ENCODE measurements around the gene SLC8A1.

SLC8A1 gene

DNA sequence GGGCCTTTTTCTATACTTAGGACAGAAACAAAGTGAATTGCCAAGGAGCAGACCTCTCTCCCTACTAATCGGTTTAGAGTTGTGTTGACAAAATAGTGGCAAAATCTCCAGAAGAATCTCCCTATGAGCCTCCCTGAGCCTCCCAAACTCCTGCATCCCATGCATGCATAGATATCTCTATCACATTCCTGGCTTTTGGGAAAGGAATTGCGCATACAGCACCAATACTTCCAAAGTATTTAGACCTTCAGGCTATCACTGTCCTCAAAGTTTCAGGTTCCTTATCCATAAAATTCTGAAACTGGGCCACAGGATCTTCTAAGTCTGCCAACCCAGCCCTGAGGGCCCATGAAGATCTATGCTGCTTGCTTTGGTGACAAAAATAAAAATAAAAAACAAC lies 152.1 kb downstream of the SLC8A1 start:
- DNase-seq = no peak

GRCh38 chr2:40299173-40299572 lies 152.7 kb downstream of the SLC8A1 start:
- DNase-seq = no peak

DNA sequence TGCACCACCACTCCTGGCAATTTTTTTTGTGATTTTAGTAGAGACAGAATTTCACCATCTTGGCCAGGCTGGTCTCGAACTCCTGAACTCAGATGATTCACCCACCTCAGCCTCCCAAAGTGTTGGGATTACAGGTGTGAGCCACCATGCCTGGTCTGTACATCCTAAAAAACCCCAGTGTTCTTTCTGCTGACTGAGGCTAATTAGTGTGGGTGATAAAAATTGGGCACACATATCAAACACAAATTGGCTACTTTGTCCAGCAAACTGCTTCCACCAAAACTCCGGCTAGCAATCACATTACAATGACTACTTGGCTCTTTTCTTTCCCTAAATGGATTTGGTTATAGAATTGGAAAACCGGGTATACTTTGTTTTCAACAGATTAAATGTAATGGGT lies 153.9 kb downstream of the SLC8A1 start:
- no peak for DNase-seq

GRCh38 chr2:40292291-40292690 lies 159.6 kb downstream of the SLC8A1 start:
- no peak for DNase-seq

GRCh38 chr2:40289771-40290404 lies 162.0 kb downstream of the SLC8A1 start:
- no peak for DNase-seq

DNA sequence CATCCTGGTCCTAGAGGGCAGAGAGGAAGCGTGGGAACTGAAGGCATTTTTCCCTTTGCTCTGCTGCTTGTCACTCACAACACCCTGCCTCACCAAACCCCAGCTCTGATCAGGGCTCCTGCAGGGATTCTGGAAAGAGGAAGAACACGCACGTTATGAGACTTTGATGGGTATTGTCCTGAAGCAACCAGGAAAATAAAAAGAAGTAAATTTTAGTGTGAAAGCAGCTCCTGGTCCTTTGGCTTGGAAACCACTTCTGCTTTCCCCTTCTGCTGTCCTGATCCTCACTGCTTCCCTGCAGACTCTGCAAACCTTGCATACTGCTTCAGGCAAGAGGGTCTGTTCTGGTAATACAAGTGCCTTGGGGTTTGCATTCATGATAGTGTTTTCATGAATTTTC lies 164.1 kb downstream of the SLC8A1 start:
- no peak for DNase-seq

DNA sequence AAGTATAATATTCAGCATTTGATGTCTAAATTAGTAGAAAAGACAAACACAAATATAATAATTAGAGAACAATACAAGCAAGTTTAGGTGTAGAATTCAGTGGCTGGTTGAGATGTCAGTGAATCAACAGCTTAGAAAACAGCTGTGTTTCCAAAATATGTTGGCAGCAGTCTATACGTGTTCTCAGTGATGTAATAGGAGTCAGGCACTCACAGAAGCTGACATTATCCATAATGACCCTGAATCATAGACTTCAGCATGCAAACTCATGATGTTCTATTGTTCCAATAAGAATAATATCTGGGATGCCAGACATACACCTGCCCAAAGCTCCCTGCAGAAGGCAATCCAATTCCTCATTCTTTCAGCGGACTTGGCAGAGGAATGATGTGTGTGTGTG lies 164.7 kb downstream of the SLC8A1 start:
- DNase-seq = no peak

GRCh38 chr2:40286721-40287120 lies 165.2 kb downstream of the SLC8A1 start:
- DNase-seq = no peak

DNA sequence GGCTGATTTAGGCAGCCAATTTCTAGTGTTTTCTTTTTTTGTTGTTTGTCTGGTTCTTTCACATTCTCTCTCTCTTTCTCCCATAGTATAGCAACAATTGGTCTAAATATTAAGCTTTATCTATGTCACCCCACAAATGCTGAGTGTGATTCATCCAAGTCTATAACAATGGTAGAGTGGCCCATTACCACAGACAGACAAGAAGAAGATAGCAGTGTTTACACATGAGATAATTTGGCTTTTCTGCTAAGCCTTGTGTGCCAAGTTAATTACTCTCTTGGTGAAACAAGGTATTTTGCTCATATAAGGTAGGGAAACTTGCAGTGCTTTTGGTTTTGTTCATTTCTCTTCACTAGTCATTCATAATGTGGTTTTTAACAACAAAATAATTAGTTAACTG lies 166.5 kb downstream of the SLC8A1 start:
- no peak for DNase-seq

DNA sequence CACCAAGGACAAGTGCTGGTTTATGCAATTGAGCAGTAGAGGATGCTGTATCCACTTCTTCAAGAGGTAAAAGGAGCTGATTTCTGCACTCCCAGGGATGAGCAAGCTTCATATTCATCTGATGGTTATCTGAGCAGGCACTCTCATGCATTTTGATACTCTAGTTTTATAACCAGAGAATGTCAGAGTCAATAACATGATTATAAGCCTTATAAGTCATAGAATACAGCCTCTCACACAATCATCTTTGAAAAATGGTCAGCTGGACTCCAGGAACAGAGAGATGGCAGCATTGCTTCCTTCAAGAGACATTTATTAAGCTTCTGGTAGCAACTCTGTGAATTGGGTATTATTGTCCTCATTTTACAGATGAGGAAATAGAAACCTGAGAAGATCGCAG lies 167.1 kb downstream of the SLC8A1 start:
- DNase-seq = no peak

GRCh38 chr2:40283111-40283909 lies 168.6 kb downstream of the SLC8A1 start:
- DNase-seq = no peak

GRCh38 chr2:40282428-40282827 lies 169.5 kb downstream of the SLC8A1 start:
- no peak for DNase-seq

GRCh38 chr2:40281021-40281940 lies 170.6 kb downstream of the SLC8A1 start:
- no peak for DNase-seq

DNA sequence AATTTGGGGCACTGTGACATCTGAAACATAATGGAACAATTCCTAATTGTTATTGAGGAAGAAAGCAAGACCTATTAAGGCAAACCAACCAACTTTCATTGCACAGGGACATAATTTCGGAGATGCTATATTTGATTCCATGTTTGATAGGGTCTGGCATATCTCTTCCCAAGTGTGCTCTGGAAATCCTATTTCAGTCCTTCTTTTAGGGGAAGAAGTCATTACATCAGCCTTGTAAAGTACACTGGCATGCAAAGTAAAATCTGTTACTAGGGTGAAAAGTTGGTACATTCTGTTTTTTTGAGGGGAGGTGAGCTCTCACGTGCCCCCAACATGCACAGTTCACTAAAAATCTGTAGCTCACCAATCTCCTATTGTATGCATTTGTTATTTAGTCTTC lies 172.4 kb downstream of the SLC8A1 start:
- no peak for DNase-seq

- no peak for DNase-seq
Observed at GRCh38 chr2:40279001-40279400, 172.9 kb downstream of the SLC8A1 start.

- no peak for DNase-seq
Observed at GRCh38 chr2:40276076-40276475, 175.8 kb downstream of the SLC8A1 start.

GRCh38 chr2:40274270-40274669 lies 177.6 kb downstream of the SLC8A1 start:
- DNase-seq = no peak

GRCh38 chr2:40273734-40274182 lies 178.1 kb downstream of the SLC8A1 start:
- no peak for DNase-seq

- DNase-seq = no peak
Observed at GRCh38 chr2:40271094-40271493, 180.8 kb downstream of the SLC8A1 start.

GRCh38 chr2:40270372-40270771 lies 181.5 kb downstream of the SLC8A1 start:
- no peak for DNase-seq

DNA sequence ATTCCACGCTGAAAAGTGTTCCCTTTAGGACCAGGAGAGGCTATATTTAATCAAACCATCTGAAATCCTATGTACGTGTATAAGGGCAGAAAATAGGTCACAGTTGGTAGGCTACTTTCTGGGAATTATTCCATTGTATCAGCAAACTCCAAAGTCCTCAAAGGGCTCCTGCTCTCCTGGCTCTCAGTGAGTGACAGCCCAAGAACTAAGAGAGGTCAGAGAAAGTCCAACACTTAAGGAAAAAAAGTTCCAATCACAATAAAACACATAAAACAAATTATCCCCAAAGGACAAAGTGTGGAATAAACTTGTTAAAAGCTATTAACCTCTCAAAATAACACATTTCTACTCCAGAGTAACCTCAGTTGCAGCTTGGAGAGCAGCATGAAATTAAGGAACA lies 183.3 kb downstream of the SLC8A1 start:
- no peak for DNase-seq

DNA sequence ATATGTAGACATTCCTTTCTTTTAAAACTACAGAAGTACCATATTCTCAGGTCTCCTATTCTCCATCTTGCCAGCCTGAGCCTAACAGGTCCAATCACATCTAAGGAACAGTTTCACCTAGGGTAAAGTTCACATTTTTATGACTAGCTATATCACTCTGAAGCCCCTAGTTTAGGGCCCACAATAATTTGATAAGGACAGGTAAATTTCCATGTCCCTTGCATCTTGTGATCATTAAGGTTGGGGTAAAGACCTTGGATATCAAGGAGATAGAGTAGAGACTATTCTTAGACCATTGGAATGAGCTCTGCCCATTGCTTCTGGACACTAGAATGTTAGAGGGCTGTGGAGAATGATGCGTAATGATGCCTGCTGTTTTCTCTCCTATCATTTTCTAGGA lies 185.7 kb downstream of the SLC8A1 start:
- DNase-seq = no peak

GRCh38 chr2:40265602-40266001 lies 186.3 kb downstream of the SLC8A1 start:
- no peak for DNase-seq

- DNase-seq = no peak
Observed at GRCh38 chr2:40261042-40261441, 190.8 kb downstream of the SLC8A1 start.

All from stimulated activated CD4-positive, alpha-beta T cell treated with anti-CD3 and anti-CD28 coated beads, Interleukin-2, amount 100 ng/mL, for 48 hours (primary cell).